Liver (tissue), 9 donors: ENCODE results near the gene UBR4. TPM values are rescaled to one million over a fixed set of nuclear protein-coding genes. Genes with fewer than 3 reads are reported as not detected.

ENCODE experiments used
- DNase-seq: peaks from one replicate; pipeline ENCODE4 v3.0.0-alpha.2; 2017; ENCODE audit warnings: low spot score
- H3K27ac ChIP-seq, 2 donors: one replicate each; pipeline ENCODE4 v1.7.0; 2013; ENCODE audit warnings: inconsistent platforms in 2 of 2, low read length in 2 of 2, control low read depth in 1 of 2, low read depth in 1 of 2, mild to moderate bottlenecking in 1 of 2
- H3K27me3 ChIP-seq, 4 donors: one replicate each; pipeline versions ENCODE4 v1.6.1 to v1.7.0; 2013; ENCODE audit warnings: low read length in 3 of 4, inconsistent platforms in 1 of 4, mild to moderate bottlenecking in 1 of 4, moderate library complexity in 1 of 4; ENCODE audit not compliant: control insufficient read depth in 4 of 4, insufficient read depth in 4 of 4
- H3K36me3 ChIP-seq, 4 donors: one replicate each; pipeline versions ENCODE4 v1.6.1 to v1.7.0; 2013; ENCODE audit warnings: low read length in 3 of 4, mild to moderate bottlenecking in 3 of 4, low read depth in 1 of 4, moderate library complexity in 1 of 4; ENCODE audit not compliant: control insufficient read depth in 4 of 4, insufficient read depth in 3 of 4
- H3K4me1 ChIP-seq, 4 donors: one replicate each; pipeline versions ENCODE4 v1.6.1 to v1.7.0; 2013; ENCODE audit warnings: low read length in 3 of 4, mild to moderate bottlenecking in 3 of 4, moderate library complexity in 1 of 4; ENCODE audit not compliant: control insufficient read depth in 4 of 4, insufficient read depth in 4 of 4
- H3K4me3 ChIP-seq, 3 donors: one replicate each; pipeline versions ENCODE4 v1.6.1 to v1.7.0; 2013; ENCODE audit warnings: low read length in 3 of 3, control low read depth in 1 of 3, low read depth in 1 of 3, mild to moderate bottlenecking in 1 of 3
- H3K9ac ChIP-seq, 2 donors: one replicate each; pipeline ENCODE4 v1.7.0; 2013; ENCODE audit warnings: low read length in 2 of 2, mild to moderate bottlenecking in 2 of 2, moderate library complexity in 2 of 2, control low read depth in 1 of 2, low read depth in 1 of 2
- H3K9me3 ChIP-seq, 4 donors: one replicate each; pipeline versions ENCODE4 v1.6.1 to v1.7.0; 2013; ENCODE audit warnings: low read length in 3 of 4; ENCODE audit not compliant: control insufficient read depth in 4 of 4
- EGR1 ChIP-seq, 2 donors: IDR thresholded peaks; 2 replicates each; pipeline ENCODE4 v1.6.1; 2016 to 2018; ENCODE audit warnings: antibody characterized with exemption in 2 of 2, low read depth in 2 of 2
- FOXA1 ChIP-seq: IDR thresholded peaks from 2 replicates; pipeline ENCODE4 v1.6.1; 2016; ENCODE audit warnings: antibody characterized with exemption
- FOXA2 ChIP-seq: IDR thresholded peaks from 2 replicates; pipeline ENCODE4 v1.6.1; 2016; ENCODE audit warnings: antibody characterized with exemption
- GABPA ChIP-seq, 2 donors: IDR thresholded peaks in 1 of 2; conservative IDR thresholded peaks in 1 of 2; 2 replicates each; pipeline ENCODE4 v1.6.1; 2016; ENCODE audit warnings: antibody characterized with exemption in 2 of 2, mild to moderate bottlenecking in 1 of 2, moderate library complexity in 1 of 2
- HNF4A ChIP-seq, 2 donors: conservative IDR thresholded peaks; 2 replicates each; pipeline ENCODE4 v1.6.1; 2016; ENCODE audit warnings: antibody characterized with exemption in 2 of 2, mild to moderate bottlenecking in 2 of 2
- HNF4G ChIP-seq: IDR thresholded peaks from 2 replicates; pipeline ENCODE4 v1.6.1; 2016; ENCODE audit warnings: antibody characterized with exemption
- JUND ChIP-seq, 2 donors: IDR thresholded peaks; 2 replicates each; pipeline ENCODE4 v1.6.1; 2016; ENCODE audit warnings: antibody characterized with exemption in 2 of 2
- MAX ChIP-seq: IDR thresholded peaks from 2 replicates; pipeline ENCODE4 v1.6.1; 2016; ENCODE audit warnings: antibody characterized with exemption
- NR2F2 ChIP-seq: IDR thresholded peaks from 2 replicates; pipeline ENCODE4 v1.6.1; 2016; ENCODE audit warnings: antibody characterized with exemption
- RAD21 ChIP-seq, 2 donors: IDR thresholded peaks; 2 replicates each; pipeline ENCODE4 v1.6.1; 2016; ENCODE audit warnings: antibody characterized with exemption in 2 of 2, mild to moderate bottlenecking in 2 of 2
- RXRA ChIP-seq, 2 donors: IDR thresholded peaks; 2 replicates each; pipeline ENCODE4 v1.6.1; 2017 to 2018; ENCODE audit warnings: antibody characterized with exemption in 2 of 2, mild to moderate bottlenecking in 1 of 2
- SP1 ChIP-seq: IDR thresholded peaks from 2 replicates; pipeline ENCODE4 v1.6.1; 2018; ENCODE audit warnings: antibody characterized with exemption, mild to moderate bottlenecking
- TAF1 ChIP-seq: conservative IDR thresholded peaks from 2 replicates; pipeline ENCODE4 v1.6.1; 2016; ENCODE audit warnings: antibody characterized with exemption, mild to moderate bottlenecking
- YY1 ChIP-seq: IDR thresholded peaks from 2 replicates; pipeline ENCODE4 v1.6.1; 2016; ENCODE audit warnings: antibody characterized with exemption, mild to moderate bottlenecking
- WGBS: extraction: QIAGEN DNeasy Blood & Tissue Kit; methylation state at CpG from one replicate; pipeline ENCODE4 v1.1.7; 2013; 5-methylcytosine and 5-hydroxymethylcytosine counted together
- polyA plus RNA-seq, 2 donors: library from polyadenylated mRNA; stranded (reverse) in 1 of 2; unstranded in 1 of 2; fragments of 200-250 nt in 1 of 2; fragments of >200 nt in 1 of 2; fragmentation: Nextera tagmentation in 1 of 2; extraction: Ambion mirVana in 1 of 2; gene quantifications; one replicate each; pipeline versions ENCODE4 v1.2.1 to v1.2.3, GENCODE V29; 2013 to 2015
- total RNA-seq, 2 donors: library from RNA; depleted of rRNA; stranded (reverse); fragments of >200 nt; gene quantifications; one replicate each; pipeline ENCODE4 v1.2.3, GENCODE V29; 2014
- TF ChIP-seq, protein P1 (sequence below): IDR thresholded peaks from 2 replicates; pipeline ENCODE4 v1.6.1; 2016; ENCODE audit warnings: antibody characterized with exemption
- TF ChIP-seq, protein P2 (sequence below): fragments of 150-350 bp; IDR thresholded peaks from 2 replicates; pipeline ENCODE4 v1.5.1; 2017; ENCODE audit warnings: improper control_type of control experiment, low read depth, low read length; ENCODE audit not compliant: missing input control
- TF ChIP-seq, protein P3 (sequence below): IDR thresholded peaks from 2 replicates; pipeline ENCODE4 v1.6.1; 2016; ENCODE audit warnings: antibody characterized with exemption
- donor health status: healthy.
- donor health status: healthy.
- donor health status: healthy.
- donor health status: healthy.
- donor health status: healthy.

Gene UBR4
- total and polyA plus RNA-seq, 4 donors = 45.4 to 156 (median 86.9) TPM

- Histone ChIP-seq H3K4me1 (peaks cover 2 to 9% (median 5%) of the 10 kb centered on the region in 4 donors), H3K27ac (no peak overlapping the region), H3K36me3 (no peaks in the 10 kb centered on the region), H3K9me3 (no peaks in the 10 kb centered on the region), H3K4me3 (no peak overlapping the region), H3K9ac (no peak overlapping the region), H3K27me3 (no peaks in the 10 kb centered on the region)
- TF ChIP-seq HNF4G (no peak), YY1 (no peak), FOXA2 (no peak), SP1 (no peak), MAX (no peak), RXRA (IDR thresholded peaks at IDR 0.05) (no peak)
- TF ChIP-seq, protein P1, sequence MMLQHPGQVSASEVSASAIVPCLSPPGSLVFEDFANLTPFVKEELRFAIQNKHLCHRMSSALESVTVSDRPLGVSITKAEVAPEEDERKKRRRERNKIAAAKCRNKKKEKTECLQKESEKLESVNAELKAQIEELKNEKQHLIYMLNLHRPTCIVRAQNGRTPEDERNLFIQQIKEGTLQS = no peak
- WGBS = 84% methylated on average over 4 of the region's 4 CpGs
- DNase-seq = no peak
Observed at GRCh38 chr1:19059773-19060172, 150.3 kb downstream of the UBR4 start.

GRCh38 chr1:19058476-19058797, 151.6 kb downstream of the UBR4 start:
- Histone ChIP-seq H3K27ac (no peak overlapping the region), H3K4me3 (no peak overlapping the region), H3K36me3 (no peaks in the 10 kb centered on the region), H3K9ac (no peak overlapping the region), H3K9me3 (no peaks in the 10 kb centered on the region), H3K27me3 (no peaks in the 10 kb centered on the region), H3K4me1 (no peaks in the 10 kb centered on the region)
- no peak for DNase-seq
- TF ChIP-seq EGR1 (IDR thresholded peaks at IDR 0.05; ENCODE audit: low read depth in 2 of 2) (no peak), FOXA2 (no peak), RAD21 (IDR thresholded peaks at IDR 0.05) (no peak), TAF1 (no peak), JUND (IDR thresholded peaks at IDR 0.05) (no peak)
- TF ChIP-seq, protein P2, sequence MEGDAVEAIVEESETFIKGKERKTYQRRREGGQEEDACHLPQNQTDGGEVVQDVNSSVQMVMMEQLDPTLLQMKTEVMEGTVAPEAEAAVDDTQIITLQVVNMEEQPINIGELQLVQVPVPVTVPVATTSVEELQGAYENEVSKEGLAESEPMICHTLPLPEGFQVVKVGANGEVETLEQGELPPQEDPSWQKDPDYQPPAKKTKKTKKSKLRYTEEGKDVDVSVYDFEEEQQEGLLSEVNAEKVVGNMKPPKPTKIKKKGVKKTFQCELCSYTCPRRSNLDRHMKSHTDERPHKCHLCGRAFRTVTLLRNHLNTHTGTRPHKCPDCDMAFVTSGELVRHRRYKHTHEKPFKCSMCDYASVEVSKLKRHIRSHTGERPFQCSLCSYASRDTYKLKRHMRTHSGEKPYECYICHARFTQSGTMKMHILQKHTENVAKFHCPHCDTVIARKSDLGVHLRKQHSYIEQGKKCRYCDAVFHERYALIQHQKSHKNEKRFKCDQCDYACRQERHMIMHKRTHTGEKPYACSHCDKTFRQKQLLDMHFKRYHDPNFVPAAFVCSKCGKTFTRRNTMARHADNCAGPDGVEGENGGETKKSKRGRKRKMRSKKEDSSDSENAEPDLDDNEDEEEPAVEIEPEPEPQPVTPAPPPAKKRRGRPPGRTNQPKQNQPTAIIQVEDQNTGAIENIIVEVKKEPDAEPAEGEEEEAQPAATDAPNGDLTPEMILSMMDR = no peak
- WGBS = 80% methylated on average over 8 of the region's 8 CpGs

DNA sequence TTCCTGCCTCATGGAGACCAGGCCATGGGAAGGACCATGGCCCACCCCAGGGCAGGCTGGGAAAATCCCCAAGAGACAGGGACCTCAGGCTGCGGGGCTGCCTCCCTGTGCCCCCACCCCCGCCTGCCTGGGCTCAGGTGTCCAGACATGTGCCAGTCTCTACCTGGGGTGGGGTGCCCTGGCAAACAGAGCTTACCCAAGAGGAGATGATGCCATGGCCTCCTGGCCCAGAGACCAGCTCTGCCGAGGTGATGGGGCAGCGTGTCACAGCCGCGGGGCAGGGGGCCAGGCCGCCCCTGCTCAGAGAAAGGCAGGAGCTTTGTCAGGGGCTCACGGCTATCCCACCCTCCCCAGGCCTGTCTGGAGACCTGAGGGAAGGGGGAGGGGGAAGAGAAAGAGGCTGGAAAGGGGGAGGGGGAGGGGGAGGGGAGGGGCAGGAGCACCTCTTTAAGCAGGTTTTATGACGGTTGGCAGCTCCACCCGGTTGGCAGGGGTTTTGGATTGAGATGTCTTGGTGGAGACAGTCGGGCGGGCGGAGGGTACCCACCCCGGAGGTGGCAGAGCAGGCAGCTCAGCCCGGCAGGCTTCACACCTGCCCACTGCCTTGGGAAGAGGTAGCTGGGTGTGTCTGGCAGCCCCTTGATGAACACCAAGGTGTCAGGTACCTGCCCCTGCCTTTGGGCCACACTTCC, 152.1 kb downstream of the UBR4 start:
- Histone ChIP-seq H3K36me3 (no peaks in the 10 kb centered on the region), H3K4me3 (no peak overlapping the region), H3K9me3 (no peaks in the 10 kb centered on the region), H3K9ac (no peak overlapping the region), H3K27me3 (no peaks in the 10 kb centered on the region), H3K4me1 (no peaks in the 10 kb centered on the region), H3K27ac (no peak overlapping the region)
- no peak for DNase-seq
- WGBS = 70% methylated on average over 15 of the region's 15 CpGs
- TF ChIP-seq HNF4A (conservative IDR thresholded peaks at IDR 0.05) (no peak), FOXA1 (no peak), EGR1 (IDR thresholded peaks at IDR 0.05; ENCODE audit: low read depth in 2 of 2) (no peak), NR2F2 (no peak), RXRA (IDR thresholded peaks at IDR 0.05) (no peak), FOXA2 (no peak), SP1 (no peak), GABPA (IDR thresholded peaks at IDR 0.05 in 1 of 2, conservative IDR thresholded peaks at IDR 0.05 in 1 of 2) (no peak), TAF1 (no peak), JUND (IDR thresholded peaks at IDR 0.05) (no peak), RAD21 (IDR thresholded peaks at IDR 0.05) (no peak), HNF4G (no peak), MAX (no peak), YY1 (no peak)
- TF ChIP-seq, protein P2 = no peak
- TF ChIP-seq, protein P1 = no peak
- TF ChIP-seq, protein P3, sequence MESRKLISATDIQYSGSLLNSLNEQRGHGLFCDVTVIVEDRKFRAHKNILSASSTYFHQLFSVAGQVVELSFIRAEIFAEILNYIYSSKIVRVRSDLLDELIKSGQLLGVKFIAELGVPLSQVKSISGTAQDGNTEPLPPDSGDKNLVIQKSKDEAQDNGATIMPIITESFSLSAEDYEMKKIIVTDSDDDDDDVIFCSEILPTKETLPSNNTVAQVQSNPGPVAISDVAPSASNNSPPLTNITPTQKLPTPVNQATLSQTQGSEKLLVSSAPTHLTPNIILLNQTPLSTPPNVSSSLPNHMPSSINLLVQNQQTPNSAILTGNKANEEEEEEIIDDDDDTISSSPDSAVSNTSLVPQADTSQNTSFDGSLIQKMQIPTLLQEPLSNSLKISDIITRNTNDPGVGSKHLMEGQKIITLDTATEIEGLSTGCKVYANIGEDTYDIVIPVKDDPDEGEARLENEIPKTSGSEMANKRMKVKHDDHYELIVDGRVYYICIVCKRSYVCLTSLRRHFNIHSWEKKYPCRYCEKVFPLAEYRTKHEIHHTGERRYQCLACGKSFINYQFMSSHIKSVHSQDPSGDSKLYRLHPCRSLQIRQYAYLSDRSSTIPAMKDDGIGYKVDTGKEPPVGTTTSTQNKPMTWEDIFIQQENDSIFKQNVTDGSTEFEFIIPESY = no peak
